ENCODE data around the gene UMAD1.

Gene UMAD1

DNA sequence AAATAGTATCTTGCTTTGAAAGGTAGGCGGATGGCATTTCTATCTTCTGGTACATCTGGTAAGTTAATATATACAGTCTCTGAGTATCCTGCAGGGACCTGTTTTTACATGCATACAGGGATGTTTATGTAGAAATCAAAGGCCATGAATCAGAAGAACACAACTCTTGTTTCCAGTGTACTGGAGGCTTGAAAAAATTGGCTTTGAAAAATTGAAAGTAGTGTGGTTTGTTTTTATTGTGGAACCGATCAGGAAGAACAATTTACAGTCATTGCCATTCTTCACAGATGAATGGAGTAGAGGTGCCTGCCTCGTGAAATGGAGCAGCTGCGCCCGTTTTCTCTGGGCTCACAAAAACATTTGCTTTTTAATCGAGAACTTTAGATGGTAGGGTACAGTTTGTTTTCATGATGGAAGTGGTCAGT lies 131.9 kb downstream of the UMAD1 start:
- no peak overlapping the region for H3K9ac ChIP-seq (ENCODE audit: low read depth, low read length)
- H3K4me1 ChIP-seq (ENCODE audit: insufficient read depth, low read length), result peaks cover 21% of the 10 kb centered on the region; the same call in 1 of the 2 replicates
- no peak overlapping the region for H3K4me3 ChIP-seq (ENCODE audit: low read length)
- no peaks in the 10 kb centered on the region for H3K36me3 ChIP-seq (ENCODE audit: insufficient read depth, low read depth, low read length)
- no peak overlapping the region for H3K27ac ChIP-seq (ENCODE audit: low read length)
- no peaks in the 10 kb centered on the region for H3K27me3 ChIP-seq (ENCODE audit: insufficient read depth, low read length)
- H3K9me3 ChIP-seq (ENCODE audit: insufficient read depth, low read depth, low read length), result no peaks in the 10 kb centered on the region

DNA sequence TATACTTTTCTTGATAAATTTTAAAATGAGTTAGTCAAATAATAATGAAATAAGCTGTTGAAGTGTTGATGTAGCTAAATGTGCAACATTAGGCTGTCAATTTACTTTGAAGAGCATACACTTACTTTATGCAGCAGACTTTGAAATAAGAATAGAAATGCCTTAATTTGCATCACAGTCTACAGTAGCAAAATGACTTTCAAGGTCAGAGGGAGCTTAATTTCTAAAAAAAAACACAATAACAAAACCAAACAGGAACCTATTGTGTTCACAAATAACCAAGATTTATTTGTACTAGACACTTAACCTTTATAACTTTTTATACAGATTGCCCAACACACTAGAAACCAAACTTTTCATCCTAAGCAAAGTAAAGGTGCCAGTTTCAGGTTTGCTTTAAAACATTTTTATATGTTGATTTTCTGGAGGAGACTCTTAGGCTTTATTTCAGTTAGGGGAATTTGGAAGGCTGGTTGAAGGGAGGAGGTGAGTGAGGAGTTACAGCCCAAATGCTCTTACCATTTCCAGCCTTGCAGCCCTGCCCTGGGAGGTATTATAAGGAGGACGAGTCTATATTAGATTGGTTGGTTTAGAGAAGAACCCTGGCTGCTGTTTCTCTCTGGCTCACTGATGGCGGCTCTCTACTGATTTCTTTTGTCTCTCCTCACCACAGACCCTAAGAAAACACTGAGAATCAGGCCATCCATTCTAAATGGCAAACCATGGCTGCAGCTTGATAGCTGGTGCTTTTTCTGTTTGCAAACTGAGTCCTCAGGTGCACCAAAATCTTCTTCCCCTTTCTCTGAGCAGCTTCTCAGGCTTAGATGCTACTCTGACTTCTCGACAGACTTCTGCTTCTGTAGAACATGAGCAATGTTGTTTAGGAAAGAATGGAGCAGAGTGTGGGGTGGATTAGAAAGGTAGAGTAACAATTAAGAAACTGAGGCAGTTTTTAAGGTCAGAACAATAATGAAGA lies 133.1 kb downstream of the UMAD1 start:
- H3K9ac ChIP-seq (ENCODE audit: low read depth, low read length), result no peak overlapping the region
- H3K4me3 ChIP-seq (ENCODE audit: low read length), result no peak overlapping the region
- H3K9me3 ChIP-seq (ENCODE audit: insufficient read depth, low read depth, low read length), result no peaks in the 10 kb centered on the region
- H3K4me1 ChIP-seq (ENCODE audit: insufficient read depth, low read length), result peaks cover 21% of the 10 kb centered on the region; the same call in 1 of the 2 replicates
- no peaks in the 10 kb centered on the region for H3K27me3 ChIP-seq (ENCODE audit: insufficient read depth, low read length)
- H3K36me3 ChIP-seq (ENCODE audit: insufficient read depth, low read depth, low read length), result no peaks in the 10 kb centered on the region
- H3K27ac ChIP-seq (ENCODE audit: low read length), result no peak overlapping the region

DNA sequence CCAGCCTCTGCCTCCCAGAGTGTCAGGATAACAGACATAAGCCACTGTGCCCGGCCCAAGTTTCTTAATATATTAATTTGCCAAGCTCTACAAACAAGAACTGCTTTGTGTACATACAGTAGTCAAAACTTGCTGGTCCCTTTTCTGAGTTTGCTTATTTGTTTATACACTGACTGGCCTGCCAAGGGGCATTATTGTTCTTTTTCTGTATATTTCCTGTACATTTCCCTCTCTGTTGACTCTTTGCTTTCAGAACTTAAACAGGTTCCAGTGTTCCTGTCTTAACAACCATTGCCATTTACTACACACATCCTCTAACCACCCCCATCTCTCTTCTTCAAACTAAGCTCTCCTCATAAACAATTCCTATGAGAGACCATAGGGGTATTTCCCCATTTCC lies 139.3 kb downstream of the UMAD1 start:
- Histone ChIP-seq H3K27me3 (ENCODE audit: insufficient read depth, low read length) (no peaks in the 10 kb centered on the region), H3K4me1 (ENCODE audit: insufficient read depth, low read length) (peaks cover 3% of the 10 kb centered on the region; the same call in 1 of the 2 replicates), H3K36me3 (ENCODE audit: insufficient read depth, low read depth, low read length) (no peaks in the 10 kb centered on the region), H3K9me3 (ENCODE audit: insufficient read depth, low read depth, low read length) (no peaks in the 10 kb centered on the region), H3K27ac (ENCODE audit: low read length) (no peak overlapping the region), H3K9ac (ENCODE audit: low read depth, low read length) (no peak overlapping the region), H3K4me3 (ENCODE audit: low read length) (no peak overlapping the region)

DNA sequence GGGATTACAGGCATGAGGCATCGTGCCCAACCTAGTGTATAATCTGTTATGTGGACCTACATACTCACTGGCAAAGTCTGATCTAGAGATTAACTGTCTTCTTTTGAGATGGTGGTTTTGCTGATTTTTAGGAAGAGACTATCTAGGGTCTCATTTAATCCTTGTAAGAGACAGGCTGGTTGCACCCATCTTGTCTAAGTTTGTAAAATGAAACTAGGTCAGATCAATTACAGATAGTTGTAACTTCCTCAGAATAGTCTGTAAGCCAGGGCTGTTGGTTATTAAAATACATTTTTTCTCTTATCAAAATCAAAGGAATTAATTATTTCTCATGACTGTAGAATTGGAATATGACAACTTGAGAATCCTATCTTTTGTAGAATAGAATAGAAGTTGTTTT lies 142.4 kb downstream of the UMAD1 start:
- Histone ChIP-seq H3K9ac (ENCODE audit: low read depth, low read length) (no peak overlapping the region), H3K4me1 (ENCODE audit: insufficient read depth, low read length) (peaks cover 3% of the 10 kb centered on the region; the same call in 1 of the 2 replicates), H3K36me3 (ENCODE audit: insufficient read depth, low read depth, low read length) (no peaks in the 10 kb centered on the region), H3K27me3 (ENCODE audit: insufficient read depth, low read length) (no peaks in the 10 kb centered on the region), H3K27ac (ENCODE audit: low read length) (no peak overlapping the region), H3K9me3 (ENCODE audit: insufficient read depth, low read depth, low read length) (no peaks in the 10 kb centered on the region), H3K4me3 (ENCODE audit: low read length) (no peak overlapping the region)

DNA sequence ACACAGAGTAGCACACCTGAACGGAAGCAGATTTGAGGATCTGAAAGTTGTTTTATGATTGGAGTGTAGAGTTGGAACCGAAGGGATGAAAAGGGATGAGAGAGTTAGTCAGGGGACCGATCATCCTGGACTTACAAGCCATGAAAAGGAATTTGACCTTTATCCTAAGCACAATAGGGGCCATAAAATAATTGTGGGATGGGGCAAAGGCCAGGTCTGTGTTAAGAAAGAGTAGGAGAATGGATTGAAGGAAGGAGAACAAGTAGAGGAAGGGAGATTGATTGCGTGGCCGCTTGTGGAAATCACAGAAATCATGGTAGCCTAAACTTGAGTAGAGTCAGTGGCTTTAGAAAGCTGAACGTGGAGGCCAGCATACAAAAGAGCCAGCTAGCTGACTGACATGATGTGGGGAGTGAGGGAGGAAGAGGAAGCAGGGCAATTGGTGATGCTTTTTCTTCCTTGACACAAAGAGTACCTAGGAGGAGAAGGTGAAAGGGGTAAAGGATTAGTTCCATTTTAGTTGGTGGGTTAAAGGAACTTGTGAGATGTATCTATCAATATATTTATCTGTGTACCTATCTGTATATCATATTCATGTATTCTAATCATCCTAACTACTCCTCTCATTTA lies 144.9 kb downstream of the UMAD1 start:
- no peaks in the 10 kb centered on the region for H3K27me3 ChIP-seq (ENCODE audit: insufficient read depth, low read length)
- H3K4me1 ChIP-seq (ENCODE audit: insufficient read depth, low read length), result peaks cover 8% of the 10 kb centered on the region; the same call in 1 of the 2 replicates
- no peak overlapping the region for H3K4me3 ChIP-seq (ENCODE audit: low read length)
- H3K9me3 ChIP-seq (ENCODE audit: insufficient read depth, low read depth, low read length), result no peaks in the 10 kb centered on the region
- no peak overlapping the region for H3K27ac ChIP-seq (ENCODE audit: low read length)
- H3K9ac ChIP-seq (ENCODE audit: low read depth, low read length), result no peak overlapping the region
- no peaks in the 10 kb centered on the region for H3K36me3 ChIP-seq (ENCODE audit: insufficient read depth, low read depth, low read length)

DNA sequence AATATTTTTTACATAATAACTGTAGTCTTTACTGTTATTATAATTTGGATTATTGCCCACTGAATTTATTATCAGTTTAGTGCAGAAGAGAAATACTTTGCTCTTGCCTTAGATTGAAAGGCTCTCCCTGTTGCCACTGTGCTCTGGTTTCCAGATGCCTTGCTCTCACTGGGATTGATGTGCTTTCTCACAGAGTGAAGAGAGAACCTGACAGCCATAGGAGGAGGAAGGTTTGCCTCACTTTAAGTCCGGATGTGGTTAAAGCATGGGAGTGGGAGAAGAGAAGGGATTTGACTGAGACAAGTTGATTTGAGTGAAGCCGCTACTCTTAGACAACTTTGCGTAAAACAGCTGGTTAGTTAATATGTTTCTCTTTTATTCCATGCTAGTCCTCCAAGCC lies 146.0 kb downstream of the UMAD1 start:
- H3K36me3 ChIP-seq (ENCODE audit: insufficient read depth, low read depth, low read length), result no peaks in the 10 kb centered on the region
- H3K9ac ChIP-seq (ENCODE audit: low read depth, low read length), result no peak overlapping the region
- no peaks in the 10 kb centered on the region for H3K27me3 ChIP-seq (ENCODE audit: insufficient read depth, low read length)
- peaks cover 8% of the 10 kb centered on the region; the same call in 1 of the 2 replicates for H3K4me1 ChIP-seq (ENCODE audit: insufficient read depth, low read length)
- H3K4me3 ChIP-seq (ENCODE audit: low read length), result no peak overlapping the region
- no peaks in the 10 kb centered on the region for H3K9me3 ChIP-seq (ENCODE audit: insufficient read depth, low read depth, low read length)
- H3K27ac ChIP-seq (ENCODE audit: low read length), result no peak overlapping the region

DNA sequence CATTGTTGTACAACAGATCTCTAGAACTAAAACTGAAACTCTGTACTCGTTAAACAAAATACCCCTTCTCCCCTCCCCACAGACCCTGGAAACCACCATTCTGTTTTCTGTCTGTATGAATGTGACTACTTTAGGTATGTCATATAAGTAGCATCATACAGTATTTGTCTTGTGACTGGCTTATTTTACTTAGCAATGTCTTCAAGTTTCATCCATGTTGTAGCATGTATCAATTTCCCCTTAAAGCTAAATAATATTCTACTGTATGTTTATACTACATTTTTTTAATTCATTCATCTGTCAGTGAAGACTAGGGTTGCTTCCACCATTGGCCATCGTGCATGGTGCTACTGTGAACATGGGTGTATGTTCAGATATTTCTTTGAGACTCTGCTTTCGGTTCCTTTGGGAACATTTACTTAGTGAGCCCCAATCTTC lies 149.0 kb downstream of the UMAD1 start:
- H3K9ac ChIP-seq (ENCODE audit: low read depth, low read length), result no peak overlapping the region
- peaks cover 23% of the 10 kb centered on the region for H3K4me1 ChIP-seq (ENCODE audit: insufficient read depth, low read length)
- no peak overlapping the region for H3K4me3 ChIP-seq (ENCODE audit: low read length)
- no peaks in the 10 kb centered on the region for H3K36me3 ChIP-seq (ENCODE audit: insufficient read depth, low read depth, low read length)
- no peak overlapping the region for H3K27ac ChIP-seq (ENCODE audit: low read length)
- no peaks in the 10 kb centered on the region for H3K9me3 ChIP-seq (ENCODE audit: insufficient read depth, low read depth, low read length)
- no peaks in the 10 kb centered on the region for H3K27me3 ChIP-seq (ENCODE audit: insufficient read depth, low read length)

DNA sequence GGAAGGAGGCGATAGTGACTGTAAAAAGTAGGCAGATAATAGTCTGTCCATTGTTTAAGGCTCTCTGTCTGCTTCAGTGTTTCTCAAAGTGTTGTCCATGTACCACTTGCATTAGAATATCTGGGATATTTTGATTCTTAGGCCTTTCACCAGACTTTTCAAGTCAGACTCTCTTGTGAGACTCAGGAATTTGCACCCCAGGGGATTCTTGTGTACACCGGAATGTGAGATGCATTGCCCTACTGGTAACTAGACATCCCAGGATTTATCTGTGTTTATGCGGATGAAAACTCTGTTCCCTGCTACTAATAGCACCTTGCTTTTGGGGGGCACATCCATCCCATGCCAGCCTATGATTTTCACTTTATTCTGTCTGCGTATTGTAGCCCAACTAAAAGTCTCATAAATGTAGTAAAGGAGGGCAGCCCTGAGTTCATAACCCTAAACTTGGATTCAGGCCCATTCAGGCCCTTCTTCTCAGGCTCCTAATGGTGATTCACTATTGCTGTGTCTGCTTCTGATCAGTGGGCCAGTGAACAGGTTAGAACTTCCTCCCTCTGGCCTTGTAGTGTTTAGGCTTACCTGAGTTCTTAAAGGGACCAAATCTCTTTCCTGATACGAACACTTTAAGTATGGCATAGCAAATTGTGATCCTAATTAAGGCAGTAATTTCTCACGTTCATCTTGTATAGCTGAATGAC lies 149.6 kb downstream of the UMAD1 start:
- Histone ChIP-seq H3K4me3 (ENCODE audit: low read length) (no peak overlapping the region), H3K9ac (ENCODE audit: low read depth, low read length) (no peak overlapping the region), H3K27ac (ENCODE audit: low read length) (no peak overlapping the region), H3K4me1 (ENCODE audit: insufficient read depth, low read length) (peaks cover 29% of the 10 kb centered on the region), H3K36me3 (ENCODE audit: insufficient read depth, low read depth, low read length) (no peaks in the 10 kb centered on the region), H3K27me3 (ENCODE audit: insufficient read depth, low read length) (no peaks in the 10 kb centered on the region), H3K9me3 (ENCODE audit: insufficient read depth, low read depth, low read length) (no peaks in the 10 kb centered on the region)

DNA sequence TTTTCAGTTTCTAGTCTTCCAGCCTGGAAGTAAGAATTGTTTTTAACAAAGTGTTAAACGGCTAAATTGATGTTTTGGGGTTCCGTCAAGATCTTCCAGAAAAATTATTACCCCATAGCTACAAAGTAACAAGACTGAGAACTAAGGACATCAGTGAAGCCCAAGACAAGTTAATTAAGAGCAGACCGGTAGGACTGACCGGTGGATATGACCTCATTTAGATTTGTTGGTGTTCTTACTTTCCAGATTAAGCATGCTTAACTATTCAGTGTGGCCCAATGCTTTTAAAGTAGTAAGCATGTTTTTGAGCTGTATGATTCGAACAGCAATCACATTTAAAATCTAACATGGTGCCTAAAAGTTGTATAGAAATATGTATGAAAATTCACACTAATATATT lies 151.0 kb downstream of the UMAD1 start:
- Histone ChIP-seq H3K4me1 (ENCODE audit: insufficient read depth, low read length) (peaks cover 35% of the 10 kb centered on the region), H3K36me3 (ENCODE audit: insufficient read depth, low read depth, low read length) (no peaks in the 10 kb centered on the region), H3K27me3 (ENCODE audit: insufficient read depth, low read length) (no peaks in the 10 kb centered on the region), H3K27ac (ENCODE audit: low read length) (no peak overlapping the region), H3K9ac (ENCODE audit: low read depth, low read length) (no peak overlapping the region), H3K4me3 (ENCODE audit: low read length) (no peak overlapping the region), H3K9me3 (ENCODE audit: insufficient read depth, low read depth, low read length) (peaks cover under 1% of the 10 kb centered on the region; the same call in 1 of the 2 replicates)

DNA sequence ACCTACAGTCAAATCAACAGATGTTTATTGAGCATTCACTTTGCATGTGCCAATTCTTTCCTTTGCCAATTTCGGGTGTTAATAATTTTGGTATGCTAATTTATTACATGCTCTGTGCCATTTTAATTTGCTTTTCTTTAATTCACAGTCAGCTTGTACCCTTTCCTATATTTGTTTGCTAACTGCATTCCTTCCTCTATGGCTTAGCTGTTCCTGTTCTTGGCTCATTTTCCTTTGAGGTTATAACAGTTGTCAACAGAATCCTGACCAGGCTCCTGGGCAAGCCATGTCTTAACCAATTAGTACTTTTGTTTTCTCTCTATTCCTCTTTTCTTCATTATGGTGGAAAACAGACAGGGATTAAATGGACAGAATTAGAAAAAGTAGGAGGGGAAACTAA lies 151.5 kb downstream of the UMAD1 start:
- no peak overlapping the region for H3K27ac ChIP-seq (ENCODE audit: low read length)
- H3K4me1 ChIP-seq (ENCODE audit: insufficient read depth, low read length), result peaks cover 35% of the 10 kb centered on the region
- H3K36me3 ChIP-seq (ENCODE audit: insufficient read depth, low read depth, low read length), result no peaks in the 10 kb centered on the region
- H3K9ac ChIP-seq (ENCODE audit: low read depth, low read length), result no peak overlapping the region
- H3K9me3 ChIP-seq (ENCODE audit: insufficient read depth, low read depth, low read length), result peaks cover 4% of the 10 kb centered on the region; the same call in 1 of the 2 replicates
- H3K27me3 ChIP-seq (ENCODE audit: insufficient read depth, low read length), result no peaks in the 10 kb centered on the region
- H3K4me3 ChIP-seq (ENCODE audit: low read length), result no peak overlapping the region

DNA sequence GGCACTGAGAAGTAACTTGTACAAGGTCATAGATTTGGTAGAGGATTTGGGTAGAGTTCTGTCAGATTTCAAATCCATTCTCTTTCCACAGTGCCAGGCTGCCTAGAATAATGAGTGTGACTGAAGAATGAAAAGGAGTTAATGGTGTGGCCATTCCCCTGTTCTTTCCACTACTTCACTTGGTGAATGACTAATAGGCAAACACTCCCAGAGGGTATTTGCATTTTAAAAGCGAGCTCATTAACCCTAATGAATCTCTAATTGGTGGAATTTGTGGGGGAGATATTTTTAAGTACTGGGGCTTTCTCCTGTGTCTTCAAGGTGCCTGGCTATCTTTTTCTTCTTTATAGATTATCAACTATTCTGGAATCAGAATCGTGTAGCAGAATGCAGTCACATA lies 152.7 kb downstream of the UMAD1 start:
- Histone ChIP-seq H3K9me3 (ENCODE audit: insufficient read depth, low read depth, low read length) (peaks cover 4% of the 10 kb centered on the region; the same call in 1 of the 2 replicates), H3K27me3 (ENCODE audit: insufficient read depth, low read length) (no peaks in the 10 kb centered on the region), H3K4me1 (ENCODE audit: insufficient read depth, low read length) (peaks cover 35% of the 10 kb centered on the region), H3K36me3 (ENCODE audit: insufficient read depth, low read depth, low read length) (no peaks in the 10 kb centered on the region), H3K27ac (ENCODE audit: low read length) (no peak overlapping the region), H3K9ac (ENCODE audit: low read depth, low read length) (no peak overlapping the region), H3K4me3 (ENCODE audit: low read length) (peak overlapping the region; percentile 20; the same call in 1 of the 2 replicates)
